Stimulated activated CD8-positive, alpha-beta memory T cell treated with anti-CD3 and anti-CD28 coated beads, Interleukin-4, amount 100 ng/mL, for 4 hours (primary cell): ENCODE measurements around the gene CDIPT.

Experiments
- DNase-seq, 2 donors: peaks; one replicate each; pipeline ENCODE4 v3.0.0-alpha.2; 2020; ENCODE audit warnings: low read depth in 2 of 2, low spot score in 1 of 2

CDIPT gene

GRCh38 chr16:29811896-29812665, 50.9 kb downstream of the CDIPT start, which contains the start of gene PRRT2:
Gene PRRT2, plus strand, starts transcription at chr16:29812193. Its CDS starts 862 bp downstream, at chr16:29813055.
- no peak for DNase-seq

GRCh38 chr16:29811170-29811895, 51.7 kb downstream of the CDIPT start:
- no peak for DNase-seq

GRCh38 chr16:29810699-29811169, 52.3 kb downstream of the CDIPT start:
- no peak for DNase-seq

- no peak for DNase-seq
These were observed 53.0 kb downstream of the CDIPT start for GRCh38 chr16:29809850-29810698.

GRCh38 chr16:29809031-29809747, 53.8 kb downstream of the CDIPT start:
- no peak for DNase-seq
